ENCODE results near the gene TMEM30A.
A peak's percentile ranks its signal among the peaks of the same experiment; 100 is the strongest.

The TMEM30A gene

GRCh38 chr6:75261299-75261698 lies 23.3 kb downstream of the TMEM30A start:
- no peak for DNase-seq

- no peak for DNase-seq
These were observed 27.1 kb downstream of the TMEM30A start for GRCh38 chr6:75257343-75258087.

DNA sequence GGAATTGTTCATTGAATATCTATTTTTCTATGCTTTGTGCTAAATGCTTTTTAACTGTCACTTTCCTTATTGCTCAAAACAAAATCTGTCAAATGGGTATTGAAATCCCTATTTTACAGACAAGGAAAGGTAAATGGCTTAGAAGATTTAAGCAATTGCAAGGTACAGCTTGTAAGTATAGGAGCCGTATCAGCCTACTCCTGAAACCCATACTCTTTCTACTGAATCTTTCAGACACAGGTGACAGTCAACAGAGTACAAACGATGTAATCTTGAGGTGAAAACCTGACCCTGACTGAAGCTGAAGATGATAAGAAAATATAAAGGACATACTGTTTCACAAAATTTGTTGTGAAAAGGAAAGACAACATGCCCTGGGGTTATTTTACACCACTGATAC lies 34.0 kb downstream of the TMEM30A start:
- no peak for DNase-seq

DNA sequence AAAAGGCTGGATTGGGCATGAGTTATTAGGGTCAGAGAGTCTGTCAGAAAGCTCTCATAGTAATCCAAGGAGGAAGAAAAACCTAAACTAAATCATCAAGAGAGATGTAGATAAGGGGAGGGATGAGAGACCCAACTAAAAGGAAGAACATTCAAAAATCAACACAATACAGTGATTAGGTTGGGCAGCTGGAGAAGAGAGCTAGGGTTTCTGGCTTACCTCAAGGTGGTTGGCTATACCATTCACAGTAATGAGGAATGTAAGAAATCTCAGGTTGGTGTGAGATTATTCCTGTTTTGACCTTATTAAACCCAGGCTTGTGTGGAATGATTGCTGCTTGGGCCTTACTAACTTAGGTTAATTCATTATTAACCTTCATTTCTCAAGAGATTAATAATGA lies 34.8 kb downstream of the TMEM30A start:
- DNase-seq = no peak

DNA sequence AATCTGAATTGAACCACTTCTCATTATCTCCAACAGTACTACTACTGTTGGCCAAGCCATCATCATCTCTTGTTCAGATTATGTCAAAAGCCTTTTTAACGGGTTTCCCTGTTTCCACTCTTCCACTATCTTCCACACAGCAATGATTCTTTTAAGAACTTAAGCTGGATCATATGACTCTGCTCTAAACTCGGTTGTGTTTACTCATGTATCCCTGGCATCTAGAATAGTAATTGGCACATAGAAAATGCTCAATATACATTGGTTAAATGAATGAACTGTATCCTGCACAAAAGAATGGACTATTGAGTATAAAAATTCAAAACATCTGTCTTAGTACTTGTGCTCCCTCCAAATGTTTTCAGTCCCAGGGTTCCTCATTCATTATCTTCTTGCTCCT lies 38.2 kb downstream of the TMEM30A start:
- DNase-seq = no peak

GRCh38 chr6:75244063-75244584 lies 40.5 kb downstream of the TMEM30A start:
- DNase-seq = no peak

- DNase-seq = peak; percentile 97
These were observed 41.1 kb downstream of the TMEM30A start, which contains the start of gene COX7A2 for GRCh38 chr6:75243333-75244062. COX7A2 (minus strand) TSS chr6:75243801; CDS start chr6:75243734, 67 bp downstream.

- no peak for DNase-seq
These were observed 48.0 kb downstream of the TMEM30A start for GRCh38 chr6:75236630-75237029.

DNA sequence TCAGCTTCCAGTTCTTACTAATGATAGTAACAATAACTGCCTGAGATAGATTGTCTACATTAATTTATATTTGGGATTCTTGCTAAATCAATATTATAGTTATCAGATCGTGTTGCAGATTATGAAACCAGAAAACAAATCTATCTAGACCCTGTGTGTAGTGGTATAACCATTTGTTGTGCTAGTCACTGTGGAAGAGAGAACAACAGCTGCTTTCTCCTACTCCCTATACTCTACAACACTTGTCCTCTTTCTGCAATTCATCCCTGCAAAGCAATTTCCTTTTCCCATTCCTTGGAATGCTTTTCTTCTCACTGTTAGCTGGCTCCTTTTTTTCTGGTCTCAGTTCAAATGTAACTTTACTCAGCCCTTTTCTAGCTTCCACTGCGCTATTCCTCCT lies 49.3 kb downstream of the TMEM30A start:
- no peak for DNase-seq

DNA sequence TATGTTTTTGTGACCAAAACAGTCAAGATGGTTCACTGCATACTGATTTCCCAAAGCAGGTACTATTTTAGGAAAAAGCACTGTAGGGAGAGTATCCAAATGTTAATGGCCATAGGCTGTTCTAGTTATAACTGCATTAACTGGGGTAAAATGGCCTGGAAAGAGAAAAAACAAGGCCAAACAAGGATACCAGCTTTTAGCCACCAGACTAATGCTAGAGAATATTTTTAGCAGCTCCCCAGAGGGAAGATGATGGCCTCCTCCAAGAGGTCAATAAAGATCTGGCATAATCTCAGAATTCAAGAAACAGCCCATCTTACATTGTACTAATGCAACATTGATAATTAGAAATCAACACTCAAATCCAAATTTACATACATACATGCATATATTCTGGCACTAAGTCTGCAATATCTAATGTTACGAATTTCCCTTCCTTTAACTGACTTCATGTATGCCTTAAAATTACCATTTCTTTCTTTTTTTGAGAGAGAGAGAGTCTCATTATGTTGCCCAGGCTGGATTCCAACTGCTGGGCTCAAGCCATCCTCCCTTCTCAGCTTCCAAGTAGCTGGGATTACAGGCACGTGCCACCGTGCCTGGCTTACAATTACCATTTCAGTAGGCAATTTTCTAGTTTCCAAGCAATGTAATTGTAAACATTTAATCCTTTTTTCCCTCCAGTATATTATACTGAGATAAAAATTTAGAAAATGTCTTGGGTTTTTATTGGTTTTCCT lies 50.3 kb downstream of the TMEM30A start:
- peak; percentile 15 for DNase-seq

DNA sequence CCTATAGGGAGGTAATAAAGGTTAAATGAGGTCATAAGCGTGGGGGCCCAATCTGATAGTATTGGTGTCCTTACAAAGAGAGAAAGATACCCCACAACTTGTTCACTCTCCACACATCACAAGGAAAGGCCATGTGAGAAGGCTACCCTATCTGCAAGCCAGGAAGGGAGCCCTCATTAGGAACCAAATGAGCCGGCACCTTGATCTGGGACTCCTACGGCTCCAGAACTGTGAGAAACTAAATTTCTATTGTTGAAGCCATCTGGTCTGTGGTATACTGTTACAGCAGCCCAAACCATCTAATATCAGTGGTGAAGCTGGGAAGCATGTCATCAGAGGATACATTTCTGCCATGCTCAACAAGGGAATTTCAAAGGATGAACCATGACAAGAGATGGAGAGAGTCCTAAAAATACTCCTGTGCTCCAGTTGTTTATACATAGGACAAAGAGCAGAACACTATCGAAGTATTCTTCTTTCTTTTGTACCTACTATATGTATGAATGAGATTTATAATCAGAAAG lies 51.4 kb downstream of the TMEM30A start:
- no peak for DNase-seq

GRCh38 chr6:75230484-75231325 lies 53.9 kb downstream of the TMEM30A start:
- peak; percentile 7 for DNase-seq

GRCh38 chr6:75224303-75224926 lies 60.2 kb downstream of the TMEM30A start:
- DNase-seq = no peak

DNA sequence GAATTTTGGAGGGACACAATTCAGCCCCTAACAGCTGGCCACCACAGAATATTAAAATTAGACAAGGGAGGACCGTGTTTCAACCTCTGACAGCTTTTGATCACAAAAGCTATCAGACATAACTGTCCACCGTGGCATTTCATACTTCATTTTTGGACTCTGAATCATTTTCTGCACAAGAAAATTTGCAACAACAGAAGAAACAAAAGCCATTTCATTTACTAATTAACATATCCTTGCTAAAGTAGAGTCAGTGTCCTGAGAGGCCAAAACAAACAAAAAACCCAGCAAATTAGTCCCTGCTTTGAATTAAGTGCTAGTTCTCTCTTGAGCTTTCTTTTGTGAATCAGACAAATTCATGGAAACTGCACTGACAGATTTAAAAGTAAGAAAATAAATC lies 61.2 kb downstream of the TMEM30A start:
- no peak for DNase-seq

DNA sequence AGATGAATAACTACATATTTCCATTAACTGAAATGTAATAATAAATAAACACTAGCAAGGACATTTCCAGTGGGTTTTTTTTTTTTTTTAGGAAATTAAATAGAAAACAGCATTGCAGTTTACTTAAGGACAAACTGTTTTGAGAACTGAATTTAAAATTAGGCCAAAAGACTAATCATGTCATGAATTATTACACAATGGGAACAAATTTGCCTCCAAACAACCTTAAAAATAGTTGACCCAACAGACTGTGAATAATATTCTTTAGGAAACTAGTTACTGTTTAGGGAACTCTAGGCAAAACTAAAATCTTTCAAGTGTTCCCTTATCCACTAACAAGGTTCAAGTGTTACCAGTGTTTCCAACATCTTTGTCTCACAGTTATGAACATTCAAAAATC lies 62.3 kb downstream of the TMEM30A start:
- no peak for DNase-seq

DNA sequence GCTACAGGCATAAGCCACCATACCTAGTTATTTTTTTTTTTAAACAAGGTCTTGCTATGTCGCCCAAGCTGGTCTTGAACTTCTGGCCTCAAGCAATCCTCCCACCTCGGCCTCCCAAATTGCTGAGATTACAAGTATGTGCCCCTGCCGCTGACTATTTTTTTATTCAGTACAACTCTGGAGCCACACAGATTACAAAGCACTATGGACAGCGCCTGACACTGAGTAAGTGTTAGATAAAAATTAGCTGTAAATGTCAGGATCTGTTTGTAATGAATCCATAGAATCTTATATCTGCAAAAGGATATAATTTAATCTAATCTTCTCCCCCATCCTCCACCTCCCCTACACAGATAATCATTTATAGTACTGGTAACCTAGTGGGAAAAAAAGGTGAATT lies 63.5 kb downstream of the TMEM30A start:
- DNase-seq = no peak

- no peak for DNase-seq
These were observed 64.2 kb downstream of the TMEM30A start for GRCh38 chr6:75220357-75220756.

GRCh38 chr6:75219263-75219662 lies 65.3 kb downstream of the TMEM30A start:
- no peak for DNase-seq

- no peak for DNase-seq
These were observed 67.4 kb downstream of the TMEM30A start for GRCh38 chr6:75217193-75217592.

- no peak for DNase-seq
These were observed 69.3 kb downstream of the TMEM30A start for GRCh38 chr6:75215291-75215690.

DNA sequence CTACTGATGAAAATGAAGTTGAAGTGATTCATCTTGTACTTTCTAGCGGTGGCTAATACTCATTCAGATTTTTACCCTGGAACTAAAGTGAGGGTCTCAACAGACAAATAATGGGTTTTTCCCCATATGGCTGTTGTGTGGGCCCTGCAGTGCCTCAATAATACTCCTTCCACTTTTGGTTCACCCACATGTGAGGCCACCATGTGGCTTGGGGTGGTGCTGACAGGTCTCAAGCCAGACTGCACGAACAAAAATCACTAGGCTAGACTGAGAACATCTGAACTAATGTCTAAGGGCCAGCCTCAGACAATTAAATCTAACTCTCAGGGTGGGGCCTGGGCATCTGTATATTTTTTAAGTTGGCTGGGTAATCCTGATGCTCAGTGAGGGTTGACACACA lies 70.9 kb downstream of the TMEM30A start:
- DNase-seq = no peak

DNA sequence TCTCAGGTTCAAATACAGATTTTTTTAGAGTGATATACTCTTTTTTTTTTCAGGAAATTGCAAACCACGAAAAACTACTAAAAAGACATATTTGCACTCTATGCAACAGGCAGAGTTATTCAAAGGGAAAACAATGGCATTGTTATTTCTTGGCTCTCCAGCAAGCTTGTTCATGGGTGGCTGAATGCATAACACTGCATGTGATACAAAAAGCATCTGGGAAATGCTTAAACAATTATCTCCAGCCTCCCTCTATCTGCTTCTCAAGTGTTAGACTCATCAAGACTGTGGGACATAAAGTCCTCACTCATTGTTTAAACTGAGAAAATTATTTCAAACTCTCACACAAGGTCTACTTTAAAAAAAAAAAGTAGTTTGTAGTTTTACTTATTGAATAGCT lies 71.5 kb downstream of the TMEM30A start:
- no peak for DNase-seq

All from NCI-H1092 treated with DMSO at 0.1 percent for 48 hours (cell line).